Measurements from ENCODE around the gene ATMIN. TPM values are rescaled to one million over a fixed set of nuclear protein-coding genes. Genes with fewer than 3 reads are reported as not detected.

ATMIN gene
- total and polyA plus RNA-seq, 8 donors, result 1.8 to 102 (median 15.1) TPM

DNA sequence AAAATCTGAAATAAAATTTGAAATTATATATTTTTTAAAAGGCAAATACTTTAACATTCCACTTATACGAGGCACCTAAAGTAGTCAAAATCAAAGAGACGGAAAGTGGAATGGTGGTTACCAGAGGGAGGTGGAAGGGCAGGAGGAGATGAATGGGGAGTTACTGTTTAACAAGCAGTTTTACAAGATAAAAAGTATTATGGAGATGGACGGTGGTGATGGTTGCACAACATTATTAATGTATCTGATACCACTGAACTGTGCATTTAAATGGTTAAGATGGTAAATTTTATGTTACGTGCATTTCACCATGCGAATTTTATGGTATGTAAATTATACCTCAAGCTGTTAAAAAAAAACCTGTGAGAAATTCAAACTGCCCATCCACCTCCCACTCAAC, 34.3 kb upstream of the ATMIN start:
- H3K27ac ChIP-seq, result no peak overlapping the region
- H3K27me3 ChIP-seq, result no peaks in the 10 kb centered on the region
- TF ChIP-seq POLR2AphosphoS5 (IDR thresholded peaks at IDR 0.05) (no peak), POLR2A (IDR thresholded peaks at IDR 0.05) (no peak), EP300 (IDR thresholded peaks at IDR 0.05) (no peak)
- TF ChIP-seq, protein P1, sequence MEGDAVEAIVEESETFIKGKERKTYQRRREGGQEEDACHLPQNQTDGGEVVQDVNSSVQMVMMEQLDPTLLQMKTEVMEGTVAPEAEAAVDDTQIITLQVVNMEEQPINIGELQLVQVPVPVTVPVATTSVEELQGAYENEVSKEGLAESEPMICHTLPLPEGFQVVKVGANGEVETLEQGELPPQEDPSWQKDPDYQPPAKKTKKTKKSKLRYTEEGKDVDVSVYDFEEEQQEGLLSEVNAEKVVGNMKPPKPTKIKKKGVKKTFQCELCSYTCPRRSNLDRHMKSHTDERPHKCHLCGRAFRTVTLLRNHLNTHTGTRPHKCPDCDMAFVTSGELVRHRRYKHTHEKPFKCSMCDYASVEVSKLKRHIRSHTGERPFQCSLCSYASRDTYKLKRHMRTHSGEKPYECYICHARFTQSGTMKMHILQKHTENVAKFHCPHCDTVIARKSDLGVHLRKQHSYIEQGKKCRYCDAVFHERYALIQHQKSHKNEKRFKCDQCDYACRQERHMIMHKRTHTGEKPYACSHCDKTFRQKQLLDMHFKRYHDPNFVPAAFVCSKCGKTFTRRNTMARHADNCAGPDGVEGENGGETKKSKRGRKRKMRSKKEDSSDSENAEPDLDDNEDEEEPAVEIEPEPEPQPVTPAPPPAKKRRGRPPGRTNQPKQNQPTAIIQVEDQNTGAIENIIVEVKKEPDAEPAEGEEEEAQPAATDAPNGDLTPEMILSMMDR (IDR thresholded peaks at IDR 0.05), result no peak
- no peaks in the 10 kb centered on the region for H3K36me3 ChIP-seq
- intact Hi-C loops (cut with DNase I; ENCODE audit: low total_unique reads), result no loop called here
- H3K4me1 ChIP-seq, result peaks cover 29 to 59% (median 49%) of the 10 kb centered on the region in 4 donors
- DNase-seq, result no peak
- 65 to 77% (median 71%) methylated on average over 5 of the region's 5 CpGs for WGBS, 5 donors
- no peak overlapping the region for H3K4me3 ChIP-seq
- H3K9me3 ChIP-seq, result no peaks in the 10 kb centered on the region

DNA sequence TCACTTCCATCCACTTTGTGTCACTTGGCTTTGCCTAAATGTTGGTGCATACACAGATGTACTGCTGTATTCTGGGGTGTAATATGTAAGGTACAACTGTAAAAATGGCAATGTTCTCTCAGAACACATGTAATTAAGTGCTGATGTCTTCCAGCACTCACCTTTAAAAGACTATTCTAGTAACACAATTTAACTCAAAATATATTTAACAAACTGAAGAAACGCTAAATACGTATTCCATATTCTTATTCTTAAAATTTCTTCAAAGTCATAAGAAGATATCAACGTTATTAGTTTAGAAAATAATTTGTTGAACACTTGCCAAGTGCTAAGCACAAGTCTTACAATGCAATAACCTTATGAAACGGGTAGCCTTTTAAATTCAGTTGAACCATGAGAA, 32.6 kb upstream of the ATMIN start:
- no peaks in the 10 kb centered on the region for H3K9me3 ChIP-seq
- H3K36me3 ChIP-seq, result no peaks in the 10 kb centered on the region
- H3K4me1 ChIP-seq, result peaks cover 33 to 45% (median 38%) of the 10 kb centered on the region in 4 donors
- intact Hi-C loops (cut with DNase I; ENCODE audit: low total_unique reads), result no loop called here
- 51 to 63% (median 57%) methylated on average over 4 of the region's 4 CpGs for WGBS, 5 donors
- peak overlapping the region in 2 of 5 donors; percentile 96 to 99 for H3K27ac ChIP-seq
- no peak for DNase-seq
- H3K4me3 ChIP-seq, result no peak overlapping the region
- H3K27me3 ChIP-seq, result no peaks in the 10 kb centered on the region
- TF ChIP-seq, protein P1 (IDR thresholded peaks at IDR 0.05), result no peak
- TF ChIP-seq EP300 (IDR thresholded peaks at IDR 0.05) (no peak), POLR2AphosphoS5 (IDR thresholded peaks at IDR 0.05) (no peak), POLR2A (IDR thresholded peaks at IDR 0.05) (no peak)

DNA sequence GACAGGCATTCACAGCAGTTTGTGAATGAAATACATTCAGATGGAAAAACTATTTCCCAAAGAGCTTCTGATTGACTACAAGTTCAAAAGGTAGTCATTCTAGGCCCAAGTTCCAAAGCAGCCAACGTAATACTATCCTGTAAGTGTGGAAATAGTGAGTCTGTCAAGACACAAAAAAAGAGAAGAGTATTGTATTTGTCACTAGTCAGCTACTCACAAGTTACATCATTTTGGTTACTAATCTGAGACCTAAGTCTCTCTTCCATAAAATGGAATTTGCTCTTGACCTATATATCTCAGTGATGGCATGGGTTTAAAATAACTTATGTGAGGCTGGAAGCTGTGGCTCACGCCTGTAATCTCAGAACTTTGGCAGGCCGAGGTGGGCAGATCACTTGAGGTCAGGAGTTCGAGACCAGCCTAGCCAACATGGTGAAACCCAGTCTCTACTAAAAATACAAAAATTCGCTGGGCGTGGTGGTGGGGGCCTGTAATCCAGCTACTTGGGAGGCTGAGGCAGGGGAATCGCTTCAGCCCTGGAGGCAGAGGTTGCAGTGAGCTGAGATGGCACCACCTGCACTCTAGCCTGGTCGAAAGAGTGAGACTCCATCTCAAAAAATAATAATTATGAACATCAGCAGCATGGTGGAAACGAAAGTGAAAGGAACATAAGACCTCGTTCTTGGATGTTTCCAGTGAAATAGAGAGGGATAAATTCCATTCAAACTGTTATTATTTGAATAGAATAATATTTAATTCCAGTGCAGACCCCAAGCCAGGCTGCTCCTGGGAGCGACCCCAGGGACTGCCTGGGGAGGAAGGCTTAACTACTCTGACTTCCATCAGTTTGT, 31.8 kb upstream of the ATMIN start:
- peak overlapping the region; percentile 30 to 99 (median 96) for H3K27ac ChIP-seq
- no peaks in the 10 kb centered on the region for H3K27me3 ChIP-seq
- H3K36me3 ChIP-seq, result no peaks in the 10 kb centered on the region
- H3K4me3 ChIP-seq, result peak overlapping the region; percentile 2 to 90 (median 76)
- WGBS, 5 donors, result 51 to 66% (median 55%) methylated on average over 11 of the region's 11 CpGs
- TF ChIP-seq POLR2A (IDR thresholded peaks at IDR 0.05) (no peak), POLR2AphosphoS5 (IDR thresholded peaks at IDR 0.05) (no peak), EP300 (IDR thresholded peaks at IDR 0.05) (no peak)
- TF ChIP-seq, protein P1 (IDR thresholded peaks at IDR 0.05), result no peak
- peaks cover 28 to 42% (median 40%) of the 10 kb centered on the region in 4 donors for H3K4me1 ChIP-seq
- intact Hi-C loops (cut with DNase I; ENCODE audit: low total_unique reads), result no loop called here
- no peak for DNase-seq
- no peaks in the 10 kb centered on the region for H3K9me3 ChIP-seq

DNA sequence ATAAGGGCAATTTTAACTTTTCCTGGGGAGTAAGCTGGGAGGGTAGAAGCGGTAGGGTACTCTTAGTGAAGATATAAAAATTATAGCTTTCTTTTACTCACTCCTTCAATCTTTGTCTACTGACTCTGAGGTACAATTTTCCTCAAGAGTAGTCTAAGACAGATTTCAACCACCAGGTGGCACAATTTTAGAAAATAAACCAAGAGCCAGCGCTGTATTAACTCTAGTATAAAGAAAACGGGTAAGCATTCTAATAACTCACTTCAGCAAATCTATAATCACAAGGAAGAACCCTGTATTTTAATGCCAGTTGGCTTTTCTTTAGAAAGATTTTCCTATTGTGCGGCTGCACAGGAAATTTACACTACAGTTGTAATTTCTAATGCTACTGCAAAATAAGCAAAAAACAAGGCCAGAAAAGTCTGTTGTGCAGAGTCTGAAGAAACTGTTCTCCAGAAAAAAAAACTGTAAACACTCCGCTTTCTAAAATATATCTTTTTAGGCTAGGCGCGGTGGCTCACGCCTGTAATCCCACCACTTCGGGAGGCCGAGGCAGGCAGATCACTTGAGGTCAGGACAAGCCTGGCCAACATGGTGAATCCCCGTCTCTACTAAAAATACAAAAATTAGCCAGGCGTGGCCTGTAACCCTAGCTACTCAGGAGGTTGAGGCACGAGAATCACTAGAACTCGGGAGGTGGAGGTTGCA, 30.8 kb upstream of the ATMIN start:
- peak overlapping the region; percentile 2 to 90 (median 76) for H3K4me3 ChIP-seq
- intact Hi-C loops (cut with DNase I; ENCODE audit: low total_unique reads), result no loop called here
- peaks cover 28 to 42% (median 39%) of the 10 kb centered on the region in 4 donors for H3K4me1 ChIP-seq
- H3K27me3 ChIP-seq, result no peaks in the 10 kb centered on the region
- peak in 1 of 2 donors; percentile 83 for DNase-seq
- H3K27ac ChIP-seq, result peak overlapping the region; percentile 69 to 99 (median 96)
- H3K36me3 ChIP-seq, result no peaks in the 10 kb centered on the region
- WGBS, 5 donors, result 19 to 41% (median 26%) methylated on average over 14 of the region's 14 CpGs
- TF ChIP-seq POLR2AphosphoS5 (IDR thresholded peaks at IDR 0.05), result no peak
- TF ChIP-seq EP300 (IDR thresholded peaks at IDR 0.05), result no peak
- TF ChIP-seq, protein P1 (IDR thresholded peaks at IDR 0.05), result peak in 5 of 7 experiments; percentile 28 to 69 (median 56)
- H3K9me3 ChIP-seq, result no peaks in the 10 kb centered on the region
